ENCODE measurements around the gene ADA.

ADA gene

GRCh38 chr20:44629542-44629941 lies 22.0 kb downstream of the ADA start:
- Histone ChIP-seq H3K27me3 (replicated peaks) (no peaks in the 10 kb centered on the region), H3K4me3 (ENCODE audit: low read depth, low read length) (no peak overlapping the region), H3K36me3 (replicated peaks) (no peaks in the 10 kb centered on the region), H3K27ac (no peak overlapping the region)
- no peak for DNase-seq
- in situ Hi-C loops (cut with HindIII; ENCODE audit: low pct_ligation_motif_present, low sequenced_read_pairs) = no loop called here
- TF ChIP-seq CTCF (IDR thresholded peaks at IDR 0.05; ENCODE audit: low read depth, low read length, missing control alignments) = no peak

GRCh38 chr20:44629017-44629385 lies 22.5 kb downstream of the ADA start:
- no peak for TF ChIP-seq CTCF (IDR thresholded peaks at IDR 0.05; ENCODE audit: low read depth, low read length, missing control alignments)
- no peaks in the 10 kb centered on the region for H3K27me3 ChIP-seq (replicated peaks)
- in situ Hi-C loops (cut with HindIII; ENCODE audit: low pct_ligation_motif_present, low sequenced_read_pairs) = no loop called here
- DNase-seq = no peak
- no peak overlapping the region for H3K27ac ChIP-seq
- H3K36me3 ChIP-seq (replicated peaks) = no peaks in the 10 kb centered on the region
- H3K4me3 ChIP-seq (ENCODE audit: low read depth, low read length) = no peak overlapping the region

DNA sequence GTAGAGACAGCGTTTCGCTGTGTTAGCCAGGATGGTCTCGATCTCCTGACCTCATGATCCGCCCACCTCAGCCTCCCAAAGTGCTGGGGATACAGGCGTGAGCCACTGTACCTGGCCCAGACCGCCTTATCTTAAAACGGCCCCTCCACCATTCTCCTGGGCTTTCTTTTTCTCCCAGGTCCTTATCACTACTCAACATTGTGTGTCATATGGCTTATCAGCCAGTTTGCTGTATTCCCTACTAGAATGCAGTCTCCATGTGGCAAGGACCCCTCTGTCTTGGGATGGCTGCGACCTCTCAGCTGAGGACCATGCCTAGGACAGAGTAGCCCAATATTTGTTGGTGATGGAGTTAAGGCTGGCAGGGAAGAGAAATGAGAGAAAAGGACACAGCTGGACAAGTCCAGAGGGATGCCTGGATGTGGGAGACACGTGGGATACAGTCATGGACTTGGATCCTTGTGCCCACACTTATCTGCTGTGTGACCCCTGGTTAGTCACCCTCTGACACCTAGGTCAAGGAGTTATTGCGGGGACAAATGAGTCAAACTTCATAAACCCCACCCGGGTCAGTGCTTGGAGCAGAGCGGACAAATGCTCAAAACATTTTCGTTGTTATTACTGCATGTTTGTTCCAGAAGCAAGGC lies 24.0 kb downstream of the ADA start:
- Histone ChIP-seq H3K27me3 (replicated peaks) (no peaks in the 10 kb centered on the region), H3K4me3 (ENCODE audit: low read depth, low read length) (no peak overlapping the region), H3K36me3 (replicated peaks) (peaks cover 1% of the 10 kb centered on the region), H3K27ac (no peak overlapping the region)
- TF ChIP-seq CTCF (IDR thresholded peaks at IDR 0.05; ENCODE audit: low read depth, low read length, missing control alignments) = no peak
- in situ Hi-C loops (cut with HindIII; ENCODE audit: low pct_ligation_motif_present, low sequenced_read_pairs) = no loop called here
- no peak for DNase-seq

DNA sequence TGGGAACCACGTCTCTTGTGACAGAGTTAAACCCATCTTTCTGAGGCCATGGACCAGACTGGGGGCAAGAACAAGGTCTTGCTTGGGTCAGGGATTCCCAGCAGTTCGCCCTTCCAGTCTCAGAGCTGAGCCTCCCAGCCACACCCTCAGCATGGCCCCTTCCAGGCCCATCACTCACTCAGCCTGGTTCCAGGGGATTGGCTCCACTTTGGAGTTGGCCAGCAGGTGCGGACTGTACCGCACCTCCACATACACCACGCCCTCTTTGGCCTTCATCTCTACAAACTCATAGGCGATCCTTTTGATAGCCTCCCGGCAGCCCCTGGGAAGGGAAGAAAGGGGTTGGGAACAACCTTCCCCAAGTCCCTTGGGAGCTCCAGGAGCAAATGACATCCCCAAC lies 25.2 kb downstream of the ADA start:
- no peak overlapping the region for H3K27ac ChIP-seq
- H3K36me3 ChIP-seq (replicated peaks) = peaks cover 8% of the 10 kb centered on the region
- no peaks in the 10 kb centered on the region for H3K27me3 ChIP-seq (replicated peaks)
- in situ Hi-C loops (cut with HindIII; ENCODE audit: low pct_ligation_motif_present, low sequenced_read_pairs) = no loop called here
- TF ChIP-seq CTCF (IDR thresholded peaks at IDR 0.05; ENCODE audit: low read depth, low read length, missing control alignments) = no peak
- no peak overlapping the region for H3K4me3 ChIP-seq (ENCODE audit: low read depth, low read length)
- no peak for DNase-seq

GRCh38 chr20:44625361-44625760 lies 26.1 kb downstream of the ADA start:
- no peak for DNase-seq
- H3K36me3 ChIP-seq (replicated peaks) = peaks cover 8% of the 10 kb centered on the region
- no peak for TF ChIP-seq CTCF (IDR thresholded peaks at IDR 0.05; ENCODE audit: low read depth, low read length, missing control alignments)

DNA sequence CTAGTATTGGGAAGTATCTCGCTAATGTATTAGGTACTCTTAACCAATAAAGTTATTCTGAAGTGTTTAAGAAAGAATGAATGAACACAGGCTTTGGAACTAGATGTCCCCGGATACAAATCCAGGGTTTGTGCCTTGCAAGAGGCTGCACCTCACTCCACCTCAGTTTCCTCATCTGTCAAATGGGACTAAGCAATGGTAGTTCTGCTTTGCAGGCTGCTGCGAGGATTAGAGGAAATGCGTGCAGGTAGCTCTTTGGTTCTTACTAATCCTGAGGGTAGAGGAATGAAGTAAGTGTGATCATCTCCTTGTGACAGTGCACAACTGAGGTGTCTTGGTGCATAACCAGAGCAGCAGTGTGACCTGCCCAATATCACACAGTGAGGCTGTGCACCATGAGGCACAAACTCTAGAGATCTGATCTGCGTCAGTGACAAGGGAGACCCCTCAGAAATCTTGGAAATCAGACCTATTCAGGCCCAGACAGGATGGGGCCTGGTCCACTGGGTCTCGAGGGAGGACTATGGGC lies 26.7 kb downstream of the ADA start:
- peaks cover 10% of the 10 kb centered on the region for H3K36me3 ChIP-seq (replicated peaks)
- in situ Hi-C loops (cut with HindIII; ENCODE audit: low pct_ligation_motif_present, low sequenced_read_pairs) = no loop called here

More at GRCh38 chr20:44625361-44625760, 26.1 kb downstream of the ADA start:
- Histone ChIP-seq H3K27ac (no peak overlapping the region), H3K27me3 (replicated peaks) (no peaks in the 10 kb centered on the region), H3K4me3 (ENCODE audit: low read depth, low read length) (no peak overlapping the region)
- in situ Hi-C loops (cut with HindIII; ENCODE audit: low pct_ligation_motif_present, low sequenced_read_pairs) = no loop called here

More for the DNA sequence above, 26.7 kb downstream of the ADA start:
- H3K27ac ChIP-seq = no peak overlapping the region
- no peak for DNase-seq
- TF ChIP-seq CTCF (IDR thresholded peaks at IDR 0.05; ENCODE audit: low read depth, low read length, missing control alignments) = no peak
- H3K27me3 ChIP-seq (replicated peaks) = no peaks in the 10 kb centered on the region
- no peak overlapping the region for H3K4me3 ChIP-seq (ENCODE audit: low read depth, low read length)

All from brain microvascular endothelial cell (primary cell).